GDM1 (cell line): ENCODE results near the gene PRICKLE4.
"Not testable (repeated sequence)": the region's sequence is repeated elsewhere in the genome, so short reads cannot be mapped to it uniquely, and the experiment has no call there.

Experiments
- DNase-seq: peaks from one replicate; lab custom pipeline; 2025; lab: John Stamatoyannopoulos, UW

Gene PRICKLE4

DNA sequence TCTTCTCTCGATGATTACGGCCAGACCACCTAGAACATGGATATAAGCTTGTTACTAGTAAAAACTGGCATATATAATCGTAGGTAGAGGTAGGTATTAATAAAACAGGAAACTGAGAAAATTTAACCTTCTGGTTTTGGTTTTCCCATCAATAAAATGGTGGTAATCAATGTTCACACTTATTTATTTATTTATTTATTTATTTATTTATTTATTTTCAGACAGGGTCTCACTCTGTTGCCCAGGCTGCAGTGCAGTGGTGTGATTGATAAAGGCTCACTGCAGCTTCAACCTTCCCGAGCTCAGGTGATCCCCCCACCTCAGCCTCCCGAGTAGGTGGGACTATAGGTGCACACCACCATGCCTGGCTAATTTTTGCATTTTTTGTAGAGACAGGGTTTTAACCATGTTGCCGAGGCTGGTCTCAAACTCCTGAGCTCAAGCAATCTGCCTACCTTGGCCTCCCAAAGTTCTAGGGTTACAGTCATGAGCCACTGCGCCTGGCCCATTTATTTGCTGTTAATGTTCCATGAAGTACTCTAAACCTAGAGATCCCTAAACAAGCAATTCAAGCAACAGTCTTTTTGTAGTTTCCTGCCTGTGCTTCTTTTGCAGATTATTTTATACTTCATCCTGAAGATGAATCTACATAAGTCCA is 18.4 kb downstream of the PRICKLE4 start:
- no peak for DNase-seq

DNA sequence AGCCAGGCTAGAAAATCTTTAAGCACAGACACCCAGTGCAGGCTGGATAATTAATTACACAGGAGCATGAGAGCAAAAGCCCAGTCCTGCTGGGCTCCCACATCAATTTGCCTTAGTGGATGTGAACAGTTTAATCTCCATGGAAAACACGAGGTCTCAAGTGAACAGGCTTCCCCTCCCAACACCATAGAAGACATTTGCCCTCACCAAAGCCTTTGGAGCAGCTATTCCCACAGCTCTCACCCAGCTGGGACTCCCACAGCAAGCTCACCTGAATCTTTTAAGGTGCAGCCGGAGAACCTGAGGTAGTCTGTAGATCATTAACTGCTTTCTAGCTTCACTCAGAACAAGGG is 19.0 kb downstream of the PRICKLE4 start:
- no peak for DNase-seq

DNA sequence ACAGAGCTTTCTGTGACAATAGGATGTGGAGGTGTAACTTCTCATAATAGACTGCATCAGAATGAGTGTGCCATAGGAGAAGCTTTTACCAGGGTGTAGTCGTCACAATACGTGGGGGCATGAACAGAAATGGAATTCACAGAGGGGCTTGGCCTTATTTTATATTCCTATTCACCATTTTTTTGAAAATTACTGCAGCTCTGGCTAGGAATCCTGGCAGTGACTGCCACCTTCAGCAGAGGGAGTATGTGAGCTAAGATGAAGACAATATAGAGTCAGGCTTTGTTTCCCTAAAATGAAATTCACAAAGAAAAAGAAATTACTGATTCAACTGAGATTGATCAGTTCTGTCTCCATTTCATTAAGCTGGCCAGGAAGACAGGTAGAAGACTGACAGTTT is 20.8 kb downstream of the PRICKLE4 start:
- no peak for DNase-seq

DNA sequence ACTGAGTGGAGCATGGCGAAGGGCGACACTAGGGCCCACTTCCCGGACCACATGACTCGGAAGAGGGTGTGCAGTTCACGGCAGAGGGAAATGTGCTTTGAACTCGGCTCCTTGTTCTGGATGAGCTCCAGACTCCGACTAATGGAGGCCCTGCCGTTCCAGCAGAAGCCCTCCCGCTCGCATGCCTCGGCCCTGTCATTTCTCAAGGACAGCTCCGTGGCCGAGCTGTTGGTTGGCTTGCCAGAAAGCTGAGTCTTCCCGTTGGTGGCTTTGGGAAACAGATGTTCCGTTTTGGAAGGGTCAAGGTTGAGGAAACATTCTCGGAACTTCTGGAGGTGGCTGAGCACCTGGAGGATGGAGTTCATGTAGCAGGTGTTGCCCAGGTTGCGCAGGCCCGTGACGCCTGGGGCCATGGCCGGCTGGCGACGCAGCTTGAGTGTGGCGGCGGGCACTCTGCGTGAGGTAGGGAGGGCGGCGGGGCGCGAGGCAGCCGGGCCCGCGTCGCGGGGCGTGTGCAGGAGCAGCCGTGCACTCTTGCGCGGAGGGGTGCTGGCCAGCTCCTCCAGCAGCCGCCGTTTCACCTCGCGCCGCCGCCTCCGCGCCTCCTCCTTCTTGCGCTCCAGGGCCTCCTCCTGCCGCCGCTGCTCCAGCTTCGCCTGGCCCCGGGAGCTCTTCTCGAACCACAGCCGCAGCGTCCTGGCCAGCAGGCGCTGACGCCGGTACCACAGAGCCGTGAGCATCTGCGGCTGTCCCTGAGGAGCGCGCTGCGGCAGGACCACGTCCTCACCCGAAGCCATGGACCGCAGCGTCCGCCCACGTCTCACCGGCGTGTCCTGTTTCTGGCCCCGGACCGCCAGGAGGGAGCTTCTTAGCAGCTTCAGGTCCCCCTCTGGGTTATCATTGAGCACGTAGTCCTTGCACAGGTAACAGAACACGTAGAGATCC is 25.5 kb downstream of the PRICKLE4 start:
- DNase-seq = no peak

DNA sequence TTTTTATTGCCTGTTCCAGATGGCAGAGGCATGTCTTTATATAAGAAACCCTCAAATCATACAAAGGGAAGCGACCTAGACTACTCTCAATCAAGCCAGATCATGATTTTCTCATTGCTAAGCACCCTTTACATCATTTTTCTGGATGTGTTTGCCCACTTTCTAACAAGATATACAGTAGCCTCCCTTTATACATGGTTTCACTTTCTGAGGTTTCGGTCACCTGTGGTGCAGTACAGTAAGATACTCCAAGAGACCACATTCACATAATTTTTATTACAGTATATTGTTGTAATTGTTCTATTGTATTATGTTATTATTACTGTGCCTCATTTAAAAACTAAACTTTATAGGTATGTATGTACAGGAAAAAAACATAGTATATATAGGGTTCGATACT is 30.5 kb downstream of the PRICKLE4 start:
- no peak for DNase-seq

DNA sequence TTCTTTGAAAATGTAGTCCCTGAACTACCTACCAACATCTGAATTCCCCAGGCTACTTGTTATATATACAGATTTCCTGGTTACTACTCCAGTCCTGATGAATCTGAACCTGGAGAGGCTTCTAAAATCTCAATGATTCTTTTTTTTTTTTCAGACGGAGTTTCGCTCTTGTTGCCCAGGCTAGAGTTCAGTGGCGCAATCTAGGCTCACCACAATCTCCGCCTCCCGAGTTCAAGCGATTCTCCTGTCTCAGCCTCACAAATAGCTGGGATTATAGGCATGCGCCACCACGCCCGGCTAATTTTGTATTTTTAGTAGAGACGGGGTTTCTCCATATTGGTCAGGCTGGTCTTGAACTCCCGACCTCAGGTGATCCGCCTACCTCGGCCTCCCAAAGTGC is 31.4 kb downstream of the PRICKLE4 start:
- not testable (repeated sequence) for DNase-seq

DNA sequence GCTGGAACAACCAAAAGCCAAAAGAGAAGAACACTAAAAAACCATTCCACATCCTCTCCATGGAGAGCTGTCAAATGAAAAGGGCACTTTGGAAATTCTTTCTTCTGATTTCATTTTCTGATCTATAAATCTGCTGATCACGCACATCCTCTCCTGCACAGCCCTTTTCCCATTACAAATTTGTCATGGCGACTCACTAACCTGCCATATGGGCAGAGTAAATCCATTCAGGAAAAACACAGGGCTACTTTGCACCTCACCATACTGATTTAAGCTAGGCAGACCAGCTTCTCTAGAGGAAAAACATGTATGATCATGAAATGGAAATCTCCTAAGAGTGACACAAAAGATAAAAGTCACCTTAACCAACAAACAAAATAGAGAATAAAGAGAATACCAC is 32.9 kb downstream of the PRICKLE4 start:
- no peak for DNase-seq

DNA sequence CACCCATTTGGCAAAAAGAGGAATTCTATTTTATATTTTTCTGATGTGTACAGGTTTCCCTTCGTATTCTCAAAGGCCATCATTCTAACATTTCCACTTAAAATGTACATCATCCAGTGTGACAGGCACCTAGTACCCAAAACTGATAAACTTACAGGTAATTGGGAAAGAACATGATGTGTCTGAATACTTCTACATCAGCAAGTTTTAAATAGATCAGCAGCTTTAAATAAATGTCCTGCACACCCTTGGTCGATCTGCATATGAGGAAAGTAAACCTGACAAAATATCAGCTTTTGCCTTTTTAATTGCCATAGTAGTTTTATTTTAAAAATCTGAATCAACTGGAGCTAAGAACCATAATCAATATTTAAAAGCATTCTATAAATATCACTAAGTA is 33.4 kb downstream of the PRICKLE4 start:
- no peak for DNase-seq

DNA sequence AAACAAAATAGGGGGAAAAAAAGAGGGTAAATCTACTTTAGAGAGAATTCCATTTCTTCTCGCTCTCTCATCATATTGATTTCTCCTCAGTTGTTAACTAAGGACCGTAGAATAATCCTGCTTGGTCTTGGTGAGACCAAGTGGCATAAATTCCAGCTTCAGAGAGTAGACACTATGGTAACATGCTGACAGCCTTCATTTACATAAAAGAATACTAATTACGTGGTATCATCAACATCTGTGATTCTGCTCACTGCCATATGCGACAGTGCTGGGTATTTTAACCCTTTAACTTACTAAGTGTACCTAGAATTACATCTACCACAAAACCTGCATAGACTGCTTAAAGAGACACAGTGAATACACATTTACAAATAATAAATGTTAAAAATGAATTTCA is 34.0 kb downstream of the PRICKLE4 start:
- no peak for DNase-seq

DNA sequence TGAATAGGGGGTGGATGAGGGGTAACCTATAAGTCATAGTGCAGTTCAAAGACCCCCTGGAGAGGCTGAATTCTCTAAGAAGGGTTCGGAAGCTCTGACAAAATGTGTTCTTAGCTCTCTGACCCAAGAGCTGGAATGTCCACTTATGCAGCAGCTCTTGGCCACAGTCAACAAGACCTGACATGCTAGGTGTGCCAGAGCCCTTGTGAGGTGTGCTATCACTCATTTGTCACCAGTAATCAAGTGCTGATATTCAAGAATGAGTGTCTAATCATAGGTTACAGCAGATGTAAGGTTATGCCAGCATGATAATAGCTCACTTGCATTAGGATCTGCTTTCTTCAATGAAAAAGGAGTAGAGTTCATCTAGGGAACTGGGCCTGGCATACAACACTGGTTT is 35.0 kb downstream of the PRICKLE4 start:
- DNase-seq = no peak

DNA sequence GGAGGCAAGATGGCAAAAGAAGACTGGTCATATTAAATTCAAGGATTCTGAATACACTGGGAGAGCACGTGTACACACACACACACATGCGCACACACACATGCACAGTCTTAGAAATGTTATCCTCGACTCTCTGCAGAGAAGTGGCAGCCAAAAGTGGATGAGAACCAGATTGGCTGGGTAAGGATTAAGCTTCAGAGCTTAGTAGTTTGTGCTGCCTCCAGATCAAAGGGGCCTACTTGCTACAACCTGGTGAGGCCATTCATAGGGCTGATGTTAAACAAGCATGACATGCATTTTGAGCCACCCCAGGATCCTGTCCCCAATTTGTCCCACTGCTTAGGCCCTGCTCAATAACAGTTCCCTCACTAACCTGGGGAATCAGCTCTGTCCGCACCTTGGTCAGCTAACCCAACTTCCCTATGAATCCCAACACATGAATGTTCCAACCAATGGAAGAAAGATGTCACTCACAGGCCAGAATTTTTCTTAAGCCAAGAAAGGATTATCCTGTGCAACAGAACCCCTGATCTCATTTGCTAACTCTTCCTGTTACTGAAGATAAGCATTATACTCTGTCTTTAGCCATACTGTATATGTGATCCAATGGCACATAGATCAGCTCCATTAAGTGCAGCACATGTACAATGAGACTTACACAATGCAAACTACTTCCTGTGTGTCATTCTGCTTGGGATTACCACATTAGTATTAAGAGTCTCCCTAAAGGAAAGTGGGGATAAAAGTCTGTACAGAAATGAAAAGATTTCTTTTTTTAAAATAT is 37.9 kb downstream of the PRICKLE4 start:
- no peak for DNase-seq

DNA sequence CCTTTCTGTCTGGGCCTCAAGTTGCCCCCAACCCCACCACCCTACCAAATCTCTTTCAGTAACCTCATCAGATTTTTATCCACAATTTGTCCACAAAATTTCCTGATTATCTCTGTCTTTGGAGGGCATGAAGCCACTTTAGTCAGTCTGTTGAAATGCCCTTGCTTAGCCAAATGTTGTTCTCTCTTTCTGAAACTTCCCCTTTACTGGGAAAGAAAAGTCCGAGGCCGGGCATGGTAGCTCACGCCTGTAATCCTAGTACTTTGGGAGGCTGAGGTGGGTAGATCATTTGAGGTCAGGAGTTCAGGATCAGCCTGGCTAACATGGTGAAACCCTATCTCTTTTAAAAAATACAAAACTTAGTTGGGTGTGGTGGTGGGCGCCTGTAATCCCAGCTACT is 40.7 kb downstream of the PRICKLE4 start:
- DNase-seq = no peak

DNA sequence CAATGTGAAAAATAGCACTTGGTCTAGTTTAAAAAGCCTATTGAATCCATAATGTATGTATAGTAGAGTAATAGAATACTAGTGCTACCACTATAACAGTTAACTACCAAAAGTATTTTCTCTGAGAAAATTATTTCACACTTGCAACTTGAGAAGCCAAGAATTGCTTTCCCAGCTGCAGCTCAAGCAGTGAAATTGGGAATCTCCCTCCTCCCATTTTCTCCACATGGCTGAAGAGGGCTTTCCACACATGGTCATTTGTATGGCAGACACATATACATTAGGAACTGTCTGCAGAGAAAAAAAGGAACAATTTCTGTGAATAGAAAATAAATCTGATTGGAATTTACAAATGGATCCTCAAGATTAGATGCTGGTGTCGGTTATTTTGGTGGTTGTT is 41.4 kb downstream of the PRICKLE4 start:
- no peak for DNase-seq

DNA sequence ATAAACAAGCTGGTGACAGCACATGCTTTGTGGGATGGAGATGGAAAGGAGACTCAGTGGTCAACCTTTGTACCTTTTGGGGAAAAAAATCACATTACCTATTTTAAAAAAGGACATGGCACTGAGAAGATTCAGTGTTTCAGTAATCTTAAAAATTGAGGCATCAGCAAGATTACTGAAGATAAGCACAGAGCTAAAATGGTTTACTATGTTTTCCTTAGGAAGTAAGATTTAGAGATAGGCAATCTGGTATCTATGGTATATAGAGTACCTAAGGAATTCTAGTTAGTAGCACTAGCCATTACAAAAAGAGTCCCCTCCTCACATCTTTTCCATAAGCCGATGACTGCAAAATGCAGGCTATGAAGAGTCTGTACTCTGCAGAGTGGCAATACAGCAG is 42.6 kb downstream of the PRICKLE4 start:
- no peak for DNase-seq

DNA sequence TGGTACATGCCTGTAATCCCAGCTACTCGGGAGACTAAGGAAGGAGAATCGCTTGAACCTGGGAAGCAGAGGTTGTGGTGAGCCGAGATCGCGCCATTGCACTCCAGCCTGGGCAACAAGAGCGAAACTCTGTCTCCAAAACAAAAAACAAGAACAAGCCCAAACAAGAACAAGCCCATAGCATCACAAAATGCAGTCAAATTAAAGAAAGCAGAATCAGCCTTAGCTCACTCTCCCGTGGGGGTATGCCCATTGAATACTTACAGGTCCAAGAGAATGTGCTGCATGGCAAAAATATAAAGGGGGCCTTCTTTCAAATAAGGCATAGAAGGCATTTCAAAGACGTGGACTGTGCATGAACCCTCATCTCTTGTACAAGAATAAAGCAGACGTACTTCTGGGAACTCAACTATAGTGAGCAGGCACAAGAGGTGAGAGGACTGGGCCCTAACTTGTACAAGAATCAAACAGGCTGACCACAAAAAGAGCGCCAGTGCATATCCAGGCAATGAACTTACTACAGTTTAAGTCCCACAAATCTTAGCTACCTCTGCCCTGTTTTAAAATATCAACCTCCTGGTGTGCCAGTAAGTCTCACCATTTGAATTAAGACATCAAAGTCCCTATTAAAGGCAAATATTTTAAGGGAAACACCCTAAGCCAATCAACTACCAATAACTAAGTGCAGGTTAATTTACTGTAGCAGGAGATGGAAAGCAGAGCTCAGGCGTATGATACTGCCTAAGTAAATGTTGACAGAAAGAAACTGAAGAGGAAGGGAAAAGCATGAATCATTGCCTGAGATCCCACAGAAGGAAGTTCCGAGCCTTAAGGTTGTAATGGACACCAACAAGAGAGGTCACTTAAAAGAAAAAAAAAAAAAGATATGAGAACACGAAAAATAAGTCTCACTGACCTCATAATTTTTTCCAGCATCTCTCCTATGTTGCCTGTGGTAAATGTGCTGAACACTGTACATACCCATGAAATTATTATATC is 44.3 kb downstream of the PRICKLE4 start:
- no peak for DNase-seq

DNA sequence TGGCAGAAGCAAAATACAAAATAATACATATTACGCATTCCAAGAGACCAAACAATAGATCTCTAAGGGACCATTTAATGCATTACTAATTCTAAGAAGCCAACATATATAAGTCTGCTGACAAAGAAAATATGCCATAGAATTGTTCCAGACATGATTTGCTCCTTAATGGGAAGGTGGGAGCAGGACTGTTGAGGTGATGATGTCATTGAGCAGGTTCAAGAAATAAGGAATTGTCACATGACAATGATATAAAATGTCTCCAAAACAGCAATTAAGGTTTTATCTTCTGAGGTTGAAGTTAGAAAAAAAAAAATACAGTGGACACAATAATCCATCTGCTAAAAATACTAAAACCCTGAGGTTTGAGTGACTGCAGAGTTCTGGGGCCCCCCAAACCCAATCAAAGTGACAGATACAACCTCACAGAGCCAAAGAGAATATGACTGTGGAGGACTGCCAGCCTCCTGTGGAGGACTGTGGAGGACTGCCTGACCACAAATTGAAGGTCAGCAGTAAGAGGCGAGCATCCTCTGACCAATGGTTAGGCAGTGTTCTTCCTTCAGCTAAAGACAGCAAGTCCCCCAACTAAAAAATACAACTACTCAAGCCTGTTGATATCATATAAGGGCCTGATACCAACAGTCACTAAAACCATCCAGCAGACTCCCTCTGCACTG is 45.9 kb downstream of the PRICKLE4 start:
- DNase-seq = no peak

DNA sequence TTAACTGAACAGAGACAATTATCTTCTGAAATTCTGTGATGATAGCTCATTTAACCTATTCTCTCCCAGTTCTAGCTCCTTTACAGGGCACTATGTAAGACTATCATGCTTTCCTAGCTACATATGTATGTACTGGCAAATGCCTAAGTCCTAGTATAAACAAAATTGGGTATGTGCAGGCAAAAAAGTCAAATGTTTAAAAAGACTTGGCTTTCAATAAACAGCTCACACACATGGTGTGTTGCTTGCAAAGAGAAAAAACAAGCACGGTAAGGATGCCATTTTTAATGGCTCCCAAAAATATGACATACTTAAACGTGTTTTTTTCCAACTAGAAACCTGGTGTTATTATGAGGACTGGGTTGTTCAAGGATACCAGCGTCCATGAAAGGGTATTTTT is 51.7 kb downstream of the PRICKLE4 start:
- no peak for DNase-seq

DNA sequence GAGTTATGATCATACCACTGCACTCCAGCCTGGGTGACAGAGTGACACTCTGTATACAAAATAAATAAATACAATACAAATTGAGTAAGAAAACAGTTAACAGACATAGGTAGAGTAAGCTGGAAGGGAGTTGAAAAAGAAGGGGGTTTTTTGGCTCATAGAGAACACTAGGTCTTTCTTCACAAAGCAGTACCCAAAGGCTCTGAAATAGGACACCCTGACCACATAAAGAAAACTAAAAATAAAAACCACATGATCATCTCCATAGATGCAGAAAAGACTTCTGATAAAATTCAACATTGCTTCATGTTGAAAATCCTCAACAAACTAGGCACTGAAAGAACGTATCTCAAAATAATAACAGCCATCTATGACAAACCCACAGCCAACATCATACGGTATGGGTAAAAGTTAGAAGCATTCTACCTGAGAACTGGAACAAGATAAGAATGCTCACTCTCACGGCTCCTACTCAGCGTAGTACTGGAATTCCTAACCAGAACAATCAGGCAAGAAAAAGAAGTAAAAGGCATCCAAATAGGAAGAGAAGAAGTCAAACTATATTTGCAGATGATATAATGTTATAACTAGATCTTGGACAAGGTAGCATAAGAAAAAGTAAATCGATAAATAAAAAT is 55.6 kb downstream of the PRICKLE4 start:
- DNase-seq = no peak

DNA sequence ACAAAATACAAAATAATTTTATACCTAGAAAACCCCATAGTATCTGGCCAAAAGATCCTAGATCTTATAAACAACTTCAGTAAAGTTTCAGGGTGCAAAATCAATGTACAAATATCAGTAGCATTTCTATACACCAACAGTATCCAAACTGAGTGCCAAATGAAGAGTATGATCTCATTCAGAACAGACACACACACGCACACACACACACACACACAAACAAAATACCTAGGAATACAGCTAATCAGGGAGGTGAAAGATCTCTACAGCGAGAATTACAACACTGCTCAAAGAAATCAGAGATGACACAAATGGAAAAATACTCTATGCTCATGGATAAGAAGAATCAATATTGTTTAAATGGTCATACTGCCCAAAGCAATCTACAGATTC is 56.1 kb downstream of the PRICKLE4 start:
- DNase-seq = no peak
